Stimulated activated CD8-positive, alpha-beta memory T cell treated with anti-CD3 and anti-CD28 coated beads, Interleukin-15, amount 100 ng/mL, for 48 hours (primary cell): Measurements from ENCODE around the gene ALPG.
"Not testable (repeated sequence)": the region's sequence is repeated elsewhere in the genome, so short reads cannot be mapped to it uniquely, and the experiment has no call there.

Source experiments
- DNase-seq, 2 donors: peaks; one replicate each; pipeline ENCODE4 v3.0.0-alpha.2; 2020; ENCODE audit warnings: low read depth in 2 of 2

The ALPG gene

DNA sequence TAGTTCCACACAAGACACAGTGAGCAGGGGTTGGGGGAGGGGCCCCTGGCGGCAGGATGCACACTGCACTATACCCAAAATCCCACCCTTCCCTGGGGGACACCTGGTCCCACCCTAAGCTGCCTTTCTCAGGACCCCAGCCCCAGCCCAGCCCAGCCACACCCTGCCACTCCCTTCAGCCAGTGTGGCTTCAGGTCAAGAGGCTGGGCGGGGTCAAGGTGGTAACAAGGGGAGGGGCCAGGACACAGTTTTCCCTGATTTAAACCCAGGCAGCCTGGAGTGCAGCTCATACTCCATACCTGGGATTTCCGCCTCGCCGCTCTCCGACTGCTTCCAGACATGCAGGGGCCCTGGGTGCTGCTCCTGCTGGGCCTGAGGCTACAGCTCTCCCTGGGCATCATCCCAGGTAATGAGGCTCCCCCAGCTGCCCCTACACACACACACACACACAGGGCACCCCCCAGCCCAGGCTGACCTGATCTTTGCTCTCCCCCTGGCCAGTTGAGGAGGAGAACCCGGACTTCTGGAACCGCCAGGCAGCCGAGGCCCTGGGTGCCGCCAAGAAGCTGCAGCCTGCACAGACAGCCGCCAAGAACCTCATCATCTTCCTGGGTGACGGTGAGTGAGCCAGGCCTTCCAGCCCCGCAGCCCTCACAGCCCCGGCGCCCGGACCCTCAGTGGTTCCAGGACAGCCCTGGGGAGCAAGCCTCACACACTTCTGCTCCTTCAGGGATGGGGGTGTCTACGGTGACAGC is at the start of gene ALPG:
TSS of gene ALPG (plus strand) at position 289 of the 755 bp plus-strand sequence. CDS start at position 340, 51 bp downstream.
- DNase-seq, result no peak

DNA sequence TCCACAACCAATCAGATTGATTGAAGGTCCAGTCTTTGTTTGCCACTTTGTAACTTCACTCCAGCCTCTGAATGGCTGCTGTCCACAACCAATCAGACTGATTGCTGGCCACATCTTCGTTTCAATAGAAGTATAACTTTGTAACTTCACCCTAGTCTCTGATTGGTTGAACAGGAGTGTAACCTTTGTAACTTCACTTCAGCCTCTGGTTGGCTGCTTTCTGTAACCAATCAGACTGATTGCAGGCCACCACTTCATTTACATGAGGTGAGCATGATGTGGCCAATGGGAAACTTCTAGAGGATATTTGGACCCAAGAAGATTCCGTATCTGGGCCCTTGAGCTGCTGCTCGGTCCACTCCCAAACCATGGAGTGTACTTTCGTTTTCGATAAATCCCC is 45.0 kb upstream of the ALPG start:
- no peak for DNase-seq

DNA sequence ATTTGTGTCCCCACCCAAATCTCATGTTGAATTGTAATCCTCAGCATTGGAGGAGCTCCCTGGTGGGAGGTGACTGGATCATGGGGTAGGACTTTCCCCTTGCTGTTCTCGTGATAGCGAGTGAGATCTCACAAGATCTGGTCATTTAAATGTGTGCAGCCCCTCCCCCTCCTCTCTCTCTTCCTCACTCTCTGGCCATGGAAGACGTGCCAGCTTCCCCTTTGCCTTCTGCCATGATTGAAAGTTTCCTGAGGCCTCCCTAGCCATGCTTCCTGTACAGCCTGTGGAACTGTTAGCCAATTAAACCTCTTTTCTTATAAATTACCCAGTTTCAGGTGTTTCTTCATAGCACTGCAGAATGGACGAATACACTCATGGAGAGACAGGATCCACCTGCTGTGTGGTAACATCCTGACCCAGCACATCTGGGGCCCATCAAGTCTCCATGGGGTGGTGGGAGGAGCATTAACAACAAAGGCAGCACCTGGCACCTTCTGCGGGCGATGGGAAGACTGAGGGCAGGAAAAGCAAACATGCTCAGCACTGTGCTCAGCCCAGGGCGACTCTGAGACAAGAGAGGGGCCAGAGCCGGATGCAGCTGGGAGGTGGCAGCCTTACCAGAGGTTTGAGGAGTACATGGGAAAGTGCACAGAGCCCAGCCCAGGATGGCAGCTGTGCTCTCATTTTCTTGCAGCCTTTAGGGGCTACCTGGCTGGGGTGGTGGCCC is 44.3 kb upstream of the ALPG start:
- no peak for DNase-seq

DNA sequence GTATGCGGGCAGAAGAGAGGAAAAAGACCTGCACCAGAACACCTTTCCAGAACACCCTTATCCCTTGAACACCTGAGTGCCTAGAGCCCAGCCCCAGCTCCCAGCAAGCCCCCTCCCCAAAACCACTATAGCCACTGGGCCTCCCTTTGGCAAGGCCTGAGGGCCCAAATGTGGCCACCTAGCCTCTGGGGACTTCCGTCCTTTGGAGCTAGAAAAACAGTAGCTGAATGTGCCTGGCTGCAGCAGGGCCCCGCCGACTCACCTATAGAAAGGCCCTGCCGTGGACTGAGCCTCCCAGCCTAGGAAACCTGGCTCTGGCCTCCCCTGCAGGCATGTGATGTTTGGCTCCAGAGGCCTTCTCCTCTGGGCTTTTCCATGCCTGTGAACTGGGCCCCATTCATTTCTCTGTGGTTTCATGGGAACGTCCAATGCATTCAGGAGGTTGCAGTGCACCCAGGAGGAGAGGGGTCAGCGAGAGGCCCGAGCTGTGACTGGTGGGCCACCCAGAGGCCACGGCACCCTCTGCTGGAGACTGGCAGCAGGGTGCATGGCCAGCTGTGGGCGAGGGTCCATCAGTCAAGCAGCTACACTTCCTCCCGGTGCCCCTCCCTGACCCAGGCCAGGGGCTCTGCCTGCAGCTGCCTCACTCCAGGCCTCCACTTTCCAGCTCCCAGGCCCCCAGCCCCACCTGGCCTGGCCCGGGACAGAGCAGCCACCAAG is 43.4 kb upstream of the ALPG start:
- not testable (repeated sequence) for DNase-seq

DNA sequence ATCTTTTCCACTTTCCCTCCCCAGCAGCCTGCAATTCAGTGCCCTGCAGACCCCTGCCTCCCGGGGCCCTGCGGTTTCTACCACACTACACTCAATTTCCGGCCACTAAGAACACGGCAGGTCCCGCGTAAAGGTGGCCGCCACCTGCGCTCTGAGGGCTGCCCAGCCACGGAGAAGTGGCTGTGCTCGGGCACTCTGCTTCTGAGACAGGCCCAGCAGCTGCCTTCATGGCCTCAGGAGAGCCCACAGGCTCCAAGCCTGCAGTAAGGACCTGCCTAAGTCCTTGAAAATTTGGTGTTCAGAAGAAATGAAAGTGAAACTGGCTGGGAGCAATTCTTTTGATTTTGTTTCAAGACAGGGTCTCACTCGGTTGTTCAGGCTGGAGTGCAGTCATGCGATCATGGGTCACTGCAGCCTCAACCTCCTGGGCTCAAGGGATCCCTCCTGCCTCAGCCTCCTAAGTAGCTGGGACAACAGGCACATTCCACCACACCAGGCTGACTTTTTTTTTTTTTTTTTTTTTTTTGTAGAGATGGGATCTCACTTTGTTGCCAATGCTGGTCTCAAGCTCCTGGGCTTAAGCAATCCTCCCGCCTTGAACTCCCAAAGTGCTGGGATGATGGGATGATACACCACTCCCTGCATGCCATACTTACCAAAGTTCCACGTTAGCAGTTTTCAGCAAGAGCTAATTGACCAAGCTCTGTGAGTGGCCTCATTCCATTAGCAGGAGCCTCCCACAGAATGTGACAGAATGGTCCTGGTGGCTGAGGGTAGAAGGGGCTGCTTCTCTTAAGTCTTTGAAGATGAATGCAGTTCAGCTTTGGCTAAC is 42.6 kb upstream of the ALPG start:
- DNase-seq, result no peak

DNA sequence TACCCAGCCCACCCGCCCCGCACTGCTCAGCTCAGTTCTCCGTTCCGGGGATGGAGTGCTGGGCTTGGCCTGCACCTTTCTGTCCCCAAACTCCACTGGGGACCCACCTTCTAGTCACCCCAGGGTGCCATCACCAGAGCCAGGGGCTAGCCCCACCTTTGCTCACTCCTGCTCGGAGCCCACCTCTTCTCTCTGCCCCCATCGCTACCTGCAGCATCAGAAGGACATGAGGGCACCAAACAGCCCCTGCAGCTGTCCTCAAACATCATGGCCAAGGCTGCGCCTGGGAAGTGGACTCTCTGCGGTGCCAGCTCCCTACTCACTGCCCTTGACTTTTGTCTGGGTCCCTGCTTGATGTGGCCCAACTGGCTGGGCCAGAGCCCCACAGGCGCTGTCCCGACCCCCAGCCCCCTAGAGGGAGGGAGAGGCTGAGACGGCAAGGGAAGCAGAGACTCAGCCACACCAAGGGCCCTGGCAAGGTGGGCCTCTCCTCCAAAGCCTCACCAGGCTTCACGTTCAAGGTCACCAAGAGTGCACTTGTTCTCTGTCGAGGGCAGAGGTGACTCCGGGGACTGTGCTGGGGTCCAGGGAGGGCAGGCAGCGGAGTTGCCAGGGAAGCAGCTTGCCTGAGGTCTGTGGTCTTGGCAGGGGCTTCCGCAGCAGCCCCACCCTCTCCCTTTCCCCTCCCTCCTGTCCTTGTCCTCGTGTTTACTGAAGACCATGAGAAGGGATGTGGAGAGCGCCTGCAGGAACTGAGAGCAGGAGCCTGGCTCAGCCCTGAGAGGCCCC is 41.6 kb upstream of the ALPG start:
- not testable (repeated sequence) for DNase-seq

DNA sequence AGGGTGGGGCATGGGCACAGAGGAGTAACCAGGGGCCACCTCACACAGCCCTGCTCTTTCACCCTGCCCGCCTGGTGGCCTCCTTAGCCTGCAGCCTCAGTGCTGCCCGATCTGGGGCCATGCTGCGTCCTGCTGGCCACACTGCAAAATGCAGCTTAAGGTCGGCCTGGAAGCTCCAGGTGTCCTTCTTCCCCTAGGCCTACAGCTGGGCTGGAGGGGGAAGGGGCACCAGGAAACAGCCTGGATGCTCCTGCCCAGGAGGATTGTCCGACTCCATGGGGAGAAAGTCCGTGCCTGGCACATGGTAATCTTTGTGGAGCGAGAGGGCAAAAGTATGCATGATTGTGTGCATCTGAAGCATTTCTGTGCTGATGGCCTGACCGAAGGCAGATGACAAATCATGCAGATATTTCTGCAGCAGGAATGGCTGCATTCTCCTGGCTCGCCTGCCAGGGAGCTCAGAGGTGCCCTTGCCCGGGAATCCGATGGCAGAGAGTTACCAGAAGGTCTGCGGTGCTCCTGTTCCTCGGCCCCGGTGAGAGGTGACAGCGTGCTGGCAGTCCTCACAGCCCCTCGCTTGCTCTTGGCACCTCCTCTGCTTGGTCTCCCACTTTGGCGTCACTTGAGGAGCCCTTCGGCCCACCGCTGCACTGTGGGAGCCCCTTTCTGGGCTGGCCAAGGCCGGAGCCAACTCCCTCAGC is 40.9 kb upstream of the ALPG start:
- no peak for DNase-seq

DNA sequence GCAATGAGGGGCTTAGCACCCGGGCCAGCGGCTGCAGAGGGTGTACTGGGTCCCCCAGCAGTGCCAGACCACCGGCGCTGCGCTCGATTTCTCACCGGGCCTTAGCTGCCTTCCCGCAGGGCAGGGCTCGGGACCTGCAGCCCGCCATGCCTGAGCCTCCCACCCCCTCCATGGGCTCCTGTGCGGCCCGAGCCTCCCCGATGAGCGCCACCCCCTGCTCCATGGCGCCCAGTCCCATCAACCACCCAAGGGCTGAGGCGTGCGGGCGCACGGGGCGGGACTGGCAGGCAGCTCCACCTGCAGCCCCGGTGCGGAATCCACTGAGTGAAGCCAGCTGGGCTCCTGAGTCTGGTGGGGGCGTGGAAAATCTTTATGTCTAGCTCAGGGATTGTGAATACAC is 40.2 kb upstream of the ALPG start:
- not testable (repeated sequence) for DNase-seq

DNA sequence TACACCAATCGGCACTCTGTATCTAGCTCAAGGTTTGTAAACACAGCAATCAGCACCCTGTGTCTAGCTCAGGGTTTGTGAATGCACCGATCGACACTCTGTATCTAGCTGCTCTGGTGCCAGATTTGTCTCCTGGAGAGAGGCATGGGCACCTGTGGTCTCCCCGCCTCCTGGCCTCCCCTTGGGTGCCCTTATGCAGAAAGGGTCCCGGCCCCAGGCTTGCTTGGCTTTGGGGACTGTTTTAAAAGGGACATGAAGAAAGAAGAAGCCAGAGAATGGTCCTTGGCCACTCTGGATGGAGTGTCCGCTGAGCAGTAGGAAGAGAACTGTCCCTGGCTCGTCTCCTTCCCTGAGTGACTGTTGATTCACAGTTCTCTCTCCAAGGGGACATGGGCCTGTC is 39.6 kb upstream of the ALPG start:
- no peak for DNase-seq

DNA sequence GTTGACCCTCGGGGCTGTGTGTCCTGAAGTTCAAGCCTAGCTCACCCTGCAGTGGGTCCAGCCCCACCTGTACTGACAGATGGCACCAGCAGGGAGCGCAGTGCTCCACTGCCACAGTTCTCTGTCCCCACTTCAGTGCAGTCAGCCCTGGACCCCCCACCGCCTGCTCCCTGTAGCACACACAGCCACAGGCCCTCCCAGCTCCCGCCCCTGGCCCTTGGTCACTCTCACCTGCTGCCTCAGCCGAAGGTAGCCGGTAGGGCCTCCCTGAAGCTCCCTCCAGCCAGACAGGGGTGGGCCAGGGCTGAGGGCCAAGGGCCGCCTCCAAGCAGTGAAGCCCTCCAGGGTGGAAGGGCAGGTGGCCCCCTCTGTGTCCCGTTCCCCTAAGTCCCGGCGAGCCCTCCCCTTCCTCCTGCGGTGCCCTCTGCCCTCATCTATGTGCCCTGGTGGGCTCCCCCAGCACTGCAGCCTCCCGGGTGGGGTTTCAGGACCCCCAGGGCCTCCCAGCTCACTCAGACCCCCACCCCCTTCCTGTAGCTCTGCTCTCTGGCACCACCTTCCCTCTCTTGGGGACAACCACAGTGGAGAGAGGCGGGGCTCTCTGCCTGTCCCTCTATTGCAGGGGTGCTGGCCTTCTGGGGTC is 38.9 kb upstream of the ALPG start:
- no peak for DNase-seq

DNA sequence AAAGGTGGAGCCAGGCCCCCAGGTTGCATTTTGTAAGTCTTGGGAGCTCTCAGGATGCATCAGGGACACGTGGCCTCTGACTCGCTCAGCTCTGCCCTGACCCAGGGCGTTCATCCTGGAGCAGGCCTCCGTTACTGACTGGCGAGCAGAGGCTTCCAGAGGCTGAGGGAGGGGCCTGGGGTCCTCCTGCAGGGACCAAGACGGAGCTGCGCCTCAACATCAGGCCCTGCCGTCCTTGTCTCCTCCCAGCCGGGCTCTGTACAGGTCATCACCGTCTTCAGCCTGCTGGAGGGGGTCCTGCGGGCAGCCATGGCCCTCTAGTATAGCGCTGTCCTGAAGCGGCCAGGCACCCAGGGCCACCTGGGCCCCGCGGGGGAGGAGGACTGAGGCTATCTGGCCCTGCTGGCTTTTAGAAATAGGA is 38.3 kb upstream of the ALPG start:
- no peak for DNase-seq

DNA sequence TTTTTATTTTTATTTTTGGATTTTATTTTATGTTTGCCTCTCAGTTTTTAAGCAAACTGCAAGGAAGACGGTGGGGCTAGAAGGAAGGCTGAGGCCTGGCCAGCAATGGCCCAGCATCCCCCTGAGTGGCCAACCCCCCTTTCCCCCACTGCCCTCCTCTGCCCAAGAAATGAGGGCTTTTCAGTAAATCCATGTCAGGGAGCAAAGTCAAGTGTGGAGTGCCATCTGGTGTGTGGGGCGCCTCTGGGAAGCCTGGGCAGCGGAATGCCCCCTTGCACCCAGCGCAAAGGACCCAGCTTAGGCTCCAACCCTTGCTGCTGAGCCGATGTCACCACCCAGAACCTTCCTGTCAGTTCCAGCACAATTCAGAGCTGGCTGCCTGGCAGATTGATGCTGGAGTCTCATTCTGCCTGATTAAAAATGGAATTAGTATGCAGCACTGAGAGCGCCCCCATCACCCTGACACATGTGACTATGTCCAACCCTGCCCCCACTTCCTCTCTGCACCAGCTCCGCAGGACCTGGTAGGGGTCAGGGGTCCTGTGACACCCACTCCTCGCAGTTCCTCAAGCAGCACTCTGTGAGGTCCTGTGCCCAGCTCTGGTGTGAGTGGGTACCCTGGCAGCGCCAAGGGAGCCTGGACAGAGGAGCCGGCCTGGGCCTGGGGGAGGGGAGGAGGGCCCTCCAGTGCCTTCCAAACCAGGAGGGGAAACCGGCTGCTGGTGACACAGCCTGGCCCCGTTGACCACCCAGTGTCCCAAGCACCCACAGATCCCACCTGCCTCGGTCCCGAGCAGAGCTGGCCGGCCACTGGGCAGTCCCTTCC is 37.3 kb upstream of the ALPG start:
- DNase-seq, result no peak

DNA sequence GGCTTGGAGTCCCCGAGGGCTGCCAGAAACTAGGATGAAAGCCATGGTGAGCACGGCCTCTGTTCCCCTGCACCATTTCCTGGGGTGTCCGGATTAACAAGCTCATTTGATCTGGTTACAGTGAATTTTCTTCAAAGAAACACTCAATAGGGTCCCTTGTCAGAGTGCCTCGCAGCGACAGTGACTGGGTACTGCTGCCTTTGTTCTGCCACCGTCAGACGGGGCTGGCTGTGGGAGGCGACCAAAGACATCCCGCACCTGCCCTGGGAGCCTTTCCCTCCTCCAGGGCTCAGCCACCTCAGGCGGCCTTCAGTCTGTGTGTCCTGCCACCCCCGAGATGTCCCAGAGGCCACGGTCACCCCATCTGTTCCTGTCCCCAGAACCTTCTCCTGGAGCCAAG is 36.6 kb upstream of the ALPG start:
- not testable (repeated sequence) for DNase-seq

DNA sequence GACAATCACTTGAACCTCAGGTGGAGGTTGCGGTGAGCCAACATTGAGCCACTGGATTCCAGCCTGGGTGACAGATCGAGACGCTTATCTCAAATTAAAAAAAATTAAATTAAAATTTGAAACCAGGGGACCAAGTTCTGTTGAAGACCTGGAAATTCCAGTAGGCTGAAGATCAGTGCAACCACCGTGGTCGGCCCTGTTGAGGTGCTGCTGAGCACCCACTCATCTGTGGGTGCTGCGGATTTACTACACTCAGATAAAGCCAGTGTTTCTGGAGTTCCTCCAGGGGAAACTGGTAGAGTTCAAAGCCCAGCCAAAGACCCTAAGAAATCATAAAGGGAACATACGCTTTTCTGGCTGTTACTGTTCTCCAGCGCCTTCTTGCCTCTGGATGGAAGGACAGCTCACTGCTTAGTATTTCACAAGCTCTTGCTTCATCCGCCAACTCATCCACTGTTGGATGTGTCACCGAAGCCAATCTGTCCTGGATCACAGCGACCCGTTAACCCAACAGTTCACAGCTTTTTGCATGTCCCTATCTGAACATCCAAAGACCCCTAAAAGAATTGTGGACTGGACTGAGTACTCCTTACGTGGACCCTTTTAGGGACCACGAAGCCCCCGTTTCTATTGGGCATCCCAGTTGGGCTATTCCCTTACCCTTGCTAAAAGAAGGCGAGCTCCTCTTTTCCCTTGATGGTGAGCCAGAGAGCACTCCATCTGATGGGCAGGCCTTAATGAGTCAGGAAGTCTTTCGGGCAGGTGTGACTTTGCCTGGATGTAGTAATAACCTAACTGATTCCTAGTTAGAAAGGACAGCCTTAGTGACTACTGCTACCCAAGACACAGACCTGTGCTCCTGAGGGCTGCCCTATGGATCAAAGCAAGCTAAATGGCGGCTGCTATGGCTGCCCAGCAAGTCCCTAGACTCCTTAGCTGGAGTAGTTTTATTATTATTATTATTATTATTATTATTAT is 34.1 kb upstream of the ALPG start:
- no peak for DNase-seq

DNA sequence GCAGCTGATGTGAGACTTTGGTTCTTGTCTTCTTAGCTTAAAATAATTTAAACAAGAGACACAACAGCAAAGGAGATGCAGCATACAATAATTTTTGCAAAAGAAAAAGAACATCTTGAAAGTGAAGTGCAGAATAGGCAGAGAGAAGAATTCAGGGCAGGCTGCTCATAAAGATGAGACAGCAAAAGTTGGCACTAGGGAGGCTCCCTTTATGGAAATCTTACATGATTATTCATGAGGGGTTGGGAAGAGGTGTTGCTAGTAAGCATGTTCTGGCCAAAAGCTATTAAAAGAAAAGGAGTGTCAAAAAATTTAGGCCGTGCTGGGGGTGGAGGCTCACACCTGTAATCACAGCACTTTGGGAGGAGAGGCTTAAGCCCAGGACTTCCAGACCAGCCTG is 32.3 kb upstream of the ALPG start:
- no peak for DNase-seq

DNA sequence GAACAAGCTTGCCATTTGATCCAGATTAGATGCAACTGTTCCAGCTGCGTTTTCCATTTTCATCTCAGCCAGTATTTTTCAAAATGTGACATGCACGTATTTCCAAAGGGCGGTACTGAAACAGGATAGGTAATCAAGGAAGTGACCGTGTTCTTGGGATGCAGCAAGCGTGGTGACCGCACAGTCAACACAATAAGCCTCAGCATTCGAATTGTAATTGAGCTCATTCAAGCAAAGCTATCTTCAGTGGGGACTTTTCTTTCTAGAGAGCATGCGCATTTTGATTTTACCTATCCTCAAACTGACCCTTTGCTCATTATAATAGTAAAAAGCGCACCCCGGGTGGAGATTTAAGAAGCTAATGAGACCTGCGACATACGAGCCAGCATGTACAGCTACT is 31.5 kb upstream of the ALPG start:
- DNase-seq, result no peak

DNA sequence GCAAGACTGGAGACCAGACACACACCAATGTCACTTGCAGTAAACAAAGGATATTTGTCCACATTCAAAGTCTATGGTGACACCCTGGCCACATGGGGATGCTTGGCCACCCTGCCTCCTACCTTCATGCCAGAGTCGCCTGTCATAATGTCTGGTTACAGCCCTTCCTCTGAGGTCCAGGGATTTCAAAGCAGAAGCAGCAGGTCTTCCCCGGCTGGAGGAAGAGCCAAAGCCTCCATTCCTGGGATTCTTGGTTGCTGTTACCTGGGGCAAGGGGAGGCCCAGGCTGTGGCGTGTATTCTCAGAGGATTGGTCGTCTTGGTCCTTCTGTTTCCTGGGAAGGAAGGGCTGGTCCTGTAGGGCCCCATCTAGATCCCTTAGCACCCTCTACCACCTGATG is 30.4 kb upstream of the ALPG start:
- no peak for DNase-seq

DNA sequence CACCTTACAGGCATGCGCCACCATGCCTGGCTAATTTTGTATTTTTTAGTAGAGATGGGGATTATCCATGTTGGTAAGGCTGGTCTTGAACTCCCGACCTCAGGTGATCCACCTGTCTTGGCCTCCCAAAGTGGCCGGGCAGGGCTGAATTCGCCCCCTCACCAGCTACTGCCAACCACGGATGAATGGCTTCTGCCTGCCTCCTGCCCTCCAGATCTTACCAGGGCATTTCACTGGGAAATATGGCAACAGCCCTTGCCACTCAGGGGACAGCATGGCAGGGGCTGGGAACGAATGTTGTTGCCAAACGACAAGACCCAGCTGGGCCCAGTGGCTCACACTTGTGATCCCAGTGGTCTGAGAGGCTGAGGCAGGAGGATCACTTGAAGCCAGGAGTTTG is 29.9 kb upstream of the ALPG start:
- no peak for DNase-seq
